Ishikawa (cell line): ENCODE data around the gene COL9A1.

Experiments
- CEBPB ChIP-seq: IDR thresholded peaks from 2 replicates; pipeline ENCODE4 v1.6.1; 2012
- CREB1 ChIP-seq: IDR thresholded peaks from 2 replicates; pipeline ENCODE4 v1.6.1; 2012; ENCODE audit warnings: low read depth
- EGR1 ChIP-seq: IDR thresholded peaks from 2 replicates; pipeline ENCODE4 v1.6.1; 2012
- EP300 ChIP-seq: IDR thresholded peaks from 2 replicates; pipeline ENCODE4 v1.6.1; 2012; ENCODE audit warnings: borderline replicate concordance
- FOXM1 ChIP-seq: IDR thresholded peaks from 2 replicates; pipeline ENCODE4 v1.6.1; 2012; ENCODE audit warnings: low read depth, borderline replicate concordance
- MAX ChIP-seq: IDR thresholded peaks from 2 replicates; pipeline ENCODE4 v1.6.1; 2012
- NFIC ChIP-seq: IDR thresholded peaks from 2 replicates; pipeline ENCODE4 v1.6.1; 2012
- RAD21 ChIP-seq: IDR thresholded peaks from 2 replicates; pipeline ENCODE4 v1.6.1; 2012; ENCODE audit warnings: low read depth
- REST ChIP-seq: IDR thresholded peaks from 2 replicates; pipeline ENCODE4 v1.6.1; 2012; ENCODE audit warnings: low read depth, mild to moderate bottlenecking
- TAF1 ChIP-seq: IDR thresholded peaks from 2 replicates; pipeline ENCODE4 v1.6.1; 2012; ENCODE audit warnings: low read depth, mild to moderate bottlenecking
- TEAD4 ChIP-seq: IDR thresholded peaks from 2 replicates; pipeline ENCODE4 v1.6.1; 2012
- YY1 ChIP-seq: IDR thresholded peaks from 2 replicates; pipeline ENCODE4 v1.6.1; 2012; ENCODE audit warnings: low read depth
- ZBTB7A ChIP-seq: IDR thresholded peaks from 2 replicates; pipeline ENCODE4 v1.6.1; 2012; ENCODE audit warnings: low read depth
- TF ChIP-seq, protein P1 (sequence below): IDR thresholded peaks from 2 replicates; pipeline ENCODE4 v1.6.1; 2012

DNA sequence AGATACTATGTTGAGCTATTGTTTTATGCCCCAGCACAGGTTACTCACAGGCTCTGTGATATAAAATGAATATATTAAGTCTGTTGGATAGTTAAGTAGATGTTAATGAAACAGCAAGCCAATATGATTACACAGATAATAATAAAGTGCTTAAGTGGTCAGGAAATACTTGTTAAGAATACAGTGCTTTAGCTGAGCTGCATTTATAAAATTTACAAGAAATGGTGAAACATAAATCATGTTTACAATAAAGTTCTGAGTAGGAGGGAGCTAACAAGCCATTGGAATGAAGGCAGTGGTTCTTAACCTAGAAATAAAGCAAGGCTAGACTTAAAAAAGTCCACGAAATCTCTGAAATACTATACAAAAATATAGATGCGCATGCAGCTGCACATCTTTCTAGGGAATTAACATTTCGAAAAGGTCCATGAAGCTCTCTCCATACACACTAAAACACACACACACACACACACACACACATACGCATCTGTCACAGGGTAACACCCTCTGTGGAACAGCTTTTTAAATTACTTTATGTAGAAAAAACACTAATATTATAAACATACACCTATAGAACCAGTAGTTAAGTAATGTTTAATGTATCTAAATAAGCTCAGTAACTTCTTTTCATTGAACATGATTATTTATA is 87.3 kb downstream of the COL9A1 start:
- no peak for TF ChIP-seq FOXM1
- no peak for TF ChIP-seq YY1
- TF ChIP-seq RAD21, result no peak
- no peak for TF ChIP-seq EP300
- TF ChIP-seq REST, result no peak
- TF ChIP-seq ZBTB7A, result no peak
- TF ChIP-seq, protein P1, sequence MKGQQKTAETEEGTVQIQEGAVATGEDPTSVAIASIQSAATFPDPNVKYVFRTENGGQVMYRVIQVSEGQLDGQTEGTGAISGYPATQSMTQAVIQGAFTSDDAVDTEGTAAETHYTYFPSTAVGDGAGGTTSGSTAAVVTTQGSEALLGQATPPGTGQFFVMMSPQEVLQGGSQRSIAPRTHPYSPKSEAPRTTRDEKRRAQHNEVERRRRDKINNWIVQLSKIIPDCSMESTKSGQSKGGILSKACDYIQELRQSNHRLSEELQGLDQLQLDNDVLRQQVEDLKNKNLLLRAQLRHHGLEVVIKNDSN, result no peak
- no peak for TF ChIP-seq NFIC
- TF ChIP-seq MAX, result no peak
- no peak for TF ChIP-seq EGR1
- no peak for TF ChIP-seq CREB1
- no peak for TF ChIP-seq TEAD4
- no peak for TF ChIP-seq TAF1
- TF ChIP-seq CEBPB, result no peak
